ENCODE measurements around the gene GOPC. TPM values are rescaled to one million over a fixed set of nuclear protein-coding genes. Genes with fewer than 3 reads are reported as not detected.

Gene GOPC
- total and polyA plus RNA-seq, 4 donors = 10.5 to 28.4 (median 19.7) TPM

DNA sequence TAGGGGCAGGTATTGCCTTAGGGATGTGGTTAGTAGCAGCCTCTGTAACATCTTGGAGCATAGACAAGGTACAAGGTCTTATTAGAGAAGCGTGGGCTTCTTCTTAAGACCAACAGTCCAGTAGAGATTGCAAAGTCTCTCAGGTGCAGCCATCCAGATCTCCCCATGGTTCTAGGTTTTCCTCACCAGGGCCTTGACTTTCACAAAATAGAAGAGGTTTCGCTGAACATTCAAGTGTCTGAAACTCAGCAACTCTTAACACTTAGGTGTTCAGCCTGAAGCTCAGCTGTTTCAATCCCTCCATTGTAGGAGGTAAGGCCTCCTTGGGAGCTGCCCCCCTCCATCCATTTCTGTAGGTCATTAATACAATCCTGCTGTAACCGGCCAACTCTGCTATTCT, 44.4 kb downstream of the GOPC start:
- intact Hi-C loops (cut with DNase I) = loop anchor here (5.0 kb wide), 1 partner anchor 211 kb away; no protein-coding TSS in a partner anchor
- 59 to 65% methylated on average over 3 of the region's 3 CpGs for WGBS, 2 donors

GRCh38 chr6:117555882-117556498, 46.3 kb downstream of the GOPC start:
- intact Hi-C loops (cut with DNase I) = loop anchor here (2.0 to 5.0 kb wide), 2 partner anchors 107 to 209 kb away; no protein-coding TSS in a partner anchor
- Histone ChIP-seq H3K36me3 (ENCODE audit: control insufficient read depth in 1 of 2, insufficient read depth in 2 of 2, low read length in 1 of 2) (peaks cover 0 to 2% of the 10 kb centered on the region in 2 donors), H3K9me3 (ENCODE audit: control insufficient read depth, low read length) (no peaks in the 10 kb centered on the region), H3K4me1 (ENCODE audit: control insufficient read depth in 1 of 2, insufficient read depth in 2 of 2, low read length in 2 of 2) (no peaks in the 10 kb centered on the region), H3K27ac (ENCODE audit: low read depth in 1 of 2, low read length in 2 of 2) (no peak overlapping the region), H3K4me3 (ENCODE audit: low read length in 2 of 2) (no peak overlapping the region), H3K27me3 (ENCODE audit: control insufficient read depth in 1 of 2, insufficient read depth in 2 of 2, low read length in 1 of 2) (no peaks in the 10 kb centered on the region)
- DNase-seq (no peak), ATAC-seq (ENCODE audit: low FRiP score) (peak; percentile 62)
- 17 to 22% methylated on average over 5 of the region's 5 CpGs for WGBS, 2 donors

More for the DNA sequence above, 44.4 kb downstream of the GOPC start:
- Histone ChIP-seq H3K4me1 (ENCODE audit: control insufficient read depth in 1 of 2, insufficient read depth in 2 of 2, low read length in 2 of 2) (no peaks in the 10 kb centered on the region), H3K36me3 (ENCODE audit: control insufficient read depth in 1 of 2, insufficient read depth in 2 of 2, low read length in 1 of 2) (peaks cover 0 to 2% of the 10 kb centered on the region in 2 donors), H3K27ac (ENCODE audit: low read depth in 1 of 2, low read length in 2 of 2) (no peak overlapping the region), H3K9me3 (ENCODE audit: control insufficient read depth, low read length) (no peaks in the 10 kb centered on the region), H3K27me3 (ENCODE audit: control insufficient read depth in 1 of 2, insufficient read depth in 2 of 2, low read length in 1 of 2) (no peaks in the 10 kb centered on the region), H3K4me3 (ENCODE audit: low read length in 2 of 2) (no peak overlapping the region)
- ATAC-seq (ENCODE audit: low FRiP score) (no peak), DNase-seq (no peak)

GRCh38 chr6:117555262-117555849, 47.0 kb downstream of the GOPC start:
- no peak for ATAC-seq (ENCODE audit: low FRiP score)
- intact Hi-C loops (cut with DNase I) = loop anchor here (2.0 to 5.0 kb wide), 2 partner anchors 107 to 208 kb away; no protein-coding TSS in a partner anchor
- Histone ChIP-seq H3K27ac (ENCODE audit: low read depth in 1 of 2, low read length in 2 of 2) (no peak overlapping the region), H3K36me3 (ENCODE audit: control insufficient read depth in 1 of 2, insufficient read depth in 2 of 2, low read length in 1 of 2) (peaks cover 0 to 2% of the 10 kb centered on the region in 2 donors), H3K27me3 (ENCODE audit: control insufficient read depth in 1 of 2, insufficient read depth in 2 of 2, low read length in 1 of 2) (no peaks in the 10 kb centered on the region), H3K4me3 (ENCODE audit: low read length in 2 of 2) (no peak overlapping the region), H3K9me3 (ENCODE audit: control insufficient read depth, low read length) (no peaks in the 10 kb centered on the region), H3K4me1 (ENCODE audit: control insufficient read depth in 1 of 2, insufficient read depth in 2 of 2, low read length in 2 of 2) (no peaks in the 10 kb centered on the region)
- no peak for DNase-seq
- WGBS, 2 donors = 24 to 32% methylated on average over 3 of the region's 3 CpGs

DNA sequence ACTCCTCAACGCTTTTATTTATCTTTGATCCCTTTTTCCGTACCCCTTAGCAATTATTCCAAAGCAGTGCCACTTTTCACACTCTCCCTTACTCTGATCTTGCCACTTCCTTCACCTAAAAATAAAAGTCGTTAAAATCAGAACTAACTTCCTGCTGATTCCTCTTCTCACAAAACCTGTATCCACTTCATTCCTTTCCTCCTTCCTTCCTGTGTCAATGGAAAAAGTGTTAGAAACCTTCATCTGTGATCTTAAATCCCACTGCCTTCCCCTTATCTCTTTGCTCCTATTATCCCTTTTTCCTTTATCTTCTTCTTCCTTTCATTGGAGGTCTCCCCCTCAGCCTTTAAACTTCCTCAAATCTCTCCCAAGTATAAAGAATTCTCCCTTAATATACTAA, 49.2 kb downstream of the GOPC start:
- H3K27ac ChIP-seq (ENCODE audit: low read depth in 1 of 2, low read length in 2 of 2) = no peak overlapping the region
- H3K4me1 ChIP-seq (ENCODE audit: control insufficient read depth in 1 of 2, insufficient read depth in 2 of 2, low read length in 2 of 2) = peaks cover 0 to 2% of the 10 kb centered on the region in 2 donors
- WGBS, 2 donors = 72 to 75% methylated on average over 3 of the region's 3 CpGs
- H3K27me3 ChIP-seq (ENCODE audit: control insufficient read depth in 1 of 2, insufficient read depth in 2 of 2, low read length in 1 of 2) = no peaks in the 10 kb centered on the region
- no peaks in the 10 kb centered on the region for H3K36me3 ChIP-seq (ENCODE audit: control insufficient read depth in 1 of 2, insufficient read depth in 2 of 2, low read length in 1 of 2)
- intact Hi-C loops (cut with DNase I) = loop anchor here in 1 of 2 donors (2.0 kb wide), 1 partner anchor 104 kb away; no protein-coding TSS in a partner anchor
- ATAC-seq (ENCODE audit: low FRiP score) = no peak
- no peak overlapping the region for H3K4me3 ChIP-seq (ENCODE audit: low read length in 2 of 2)
- H3K9me3 ChIP-seq (ENCODE audit: control insufficient read depth, low read length) = no peaks in the 10 kb centered on the region
- DNase-seq = no peak

- Histone ChIP-seq H3K4me1 (ENCODE audit: control insufficient read depth in 1 of 2, insufficient read depth in 2 of 2, low read length in 2 of 2) (peaks cover 0 to 2% of the 10 kb centered on the region in 2 donors), H3K36me3 (ENCODE audit: control insufficient read depth in 1 of 2, insufficient read depth in 2 of 2, low read length in 1 of 2) (no peaks in the 10 kb centered on the region), H3K27me3 (ENCODE audit: control insufficient read depth in 1 of 2, insufficient read depth in 2 of 2, low read length in 1 of 2) (no peaks in the 10 kb centered on the region), H3K27ac (ENCODE audit: low read depth in 1 of 2, low read length in 2 of 2) (no peak overlapping the region), H3K9me3 (ENCODE audit: control insufficient read depth, low read length) (no peaks in the 10 kb centered on the region), H3K4me3 (ENCODE audit: low read length in 2 of 2) (no peak overlapping the region)
- no peak for DNase-seq
- ATAC-seq (ENCODE audit: low FRiP score) = no peak
- intact Hi-C loops (cut with DNase I) = loop anchor here in 1 of 2 donors (2.0 kb wide), 1 partner anchor 104 kb away; no protein-coding TSS in a partner anchor
- 97% methylated on average over 2 of the region's 2 CpGs for WGBS, 2 donors
Observed at GRCh38 chr6:117552618-117553017, 49.7 kb downstream of the GOPC start.

DNA sequence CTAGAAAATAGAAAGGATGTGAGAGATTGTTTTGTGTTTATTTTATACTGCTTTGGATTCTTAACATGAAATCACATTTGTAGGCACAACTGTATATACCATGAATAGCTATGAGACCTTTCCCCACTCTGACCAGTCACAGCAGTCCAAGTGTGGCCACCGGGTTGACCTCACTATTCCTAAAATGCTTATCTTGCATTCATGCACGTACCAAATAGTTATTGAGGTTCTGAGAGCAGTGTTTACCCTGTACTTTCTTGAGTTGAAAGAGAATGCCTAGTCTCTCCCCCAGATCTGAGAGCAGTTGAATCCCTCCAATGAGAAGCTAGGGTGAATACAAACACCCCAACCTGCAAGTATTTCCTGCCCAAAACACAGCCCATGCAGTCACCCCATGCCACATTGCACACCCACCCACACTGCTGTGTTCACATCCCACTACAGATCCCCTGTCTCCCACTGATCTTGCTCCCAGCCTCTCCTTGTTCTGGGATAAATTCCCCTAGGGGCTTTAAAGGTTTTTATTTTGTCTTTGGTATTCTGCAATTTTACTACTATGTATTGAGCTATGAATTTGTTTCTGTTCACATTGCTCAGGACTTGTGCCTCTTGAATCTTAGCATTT, 51.6 kb downstream of the GOPC start:
- Histone ChIP-seq H3K4me3 (ENCODE audit: low read length in 2 of 2) (no peak overlapping the region), H3K9me3 (ENCODE audit: control insufficient read depth, low read length) (no peaks in the 10 kb centered on the region), H3K36me3 (ENCODE audit: control insufficient read depth in 1 of 2, insufficient read depth in 2 of 2, low read length in 1 of 2) (no peaks in the 10 kb centered on the region), H3K27me3 (ENCODE audit: control insufficient read depth in 1 of 2, insufficient read depth in 2 of 2, low read length in 1 of 2) (no peaks in the 10 kb centered on the region), H3K27ac (ENCODE audit: low read depth in 1 of 2, low read length in 2 of 2) (no peak overlapping the region), H3K4me1 (ENCODE audit: control insufficient read depth in 1 of 2, insufficient read depth in 2 of 2, low read length in 2 of 2) (peaks cover 0 to 2% of the 10 kb centered on the region in 2 donors)
- WGBS, 2 donors = 60 to 68% methylated on average over 2 of the region's 2 CpGs
- intact Hi-C loops (cut with DNase I) = no loop called here
- no peak for ATAC-seq (ENCODE audit: low FRiP score)
- no peak for DNase-seq

DNA sequence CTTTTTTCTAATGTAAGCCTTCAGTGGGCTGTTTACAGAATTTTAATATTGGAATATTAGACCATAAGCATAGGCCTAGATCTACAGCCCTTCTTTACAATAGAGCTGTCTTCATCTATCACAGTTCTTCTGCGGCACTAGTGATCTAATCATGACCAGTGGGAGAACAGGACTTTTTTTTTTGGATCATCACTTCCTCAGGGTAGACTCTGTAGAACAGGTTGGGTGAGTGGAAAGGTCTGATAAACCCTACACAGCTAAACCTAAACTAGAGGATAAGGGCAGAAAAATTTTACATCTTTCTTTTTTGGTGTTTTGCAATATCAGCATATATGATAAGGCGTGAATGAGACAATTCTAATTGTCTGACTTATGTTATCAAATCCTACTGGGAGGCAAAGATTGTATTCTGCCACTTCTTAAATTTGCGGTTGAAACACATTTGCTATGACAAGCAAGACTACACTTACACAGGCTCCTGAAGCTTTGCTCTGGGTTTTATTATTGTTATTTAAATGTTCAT, 52.2 kb downstream of the GOPC start:
- WGBS, 2 donors = 96 to 97% methylated on average over 3 of the region's 3 CpGs
- H3K4me1 ChIP-seq (ENCODE audit: control insufficient read depth in 1 of 2, insufficient read depth in 2 of 2, low read length in 2 of 2) = peaks cover 0 to 2% of the 10 kb centered on the region in 2 donors
- peaks cover 0 to 1% of the 10 kb centered on the region in 2 donors for H3K36me3 ChIP-seq (ENCODE audit: control insufficient read depth in 1 of 2, insufficient read depth in 2 of 2, low read length in 1 of 2)
- H3K27ac ChIP-seq (ENCODE audit: low read depth in 1 of 2, low read length in 2 of 2) = no peak overlapping the region
- no peaks in the 10 kb centered on the region for H3K9me3 ChIP-seq (ENCODE audit: control insufficient read depth, low read length)
- DNase-seq = no peak
- intact Hi-C loops (cut with DNase I) = no loop called here
- H3K27me3 ChIP-seq (ENCODE audit: control insufficient read depth in 1 of 2, insufficient read depth in 2 of 2, low read length in 1 of 2) = no peaks in the 10 kb centered on the region
- H3K4me3 ChIP-seq (ENCODE audit: low read length in 2 of 2) = no peak overlapping the region
- no peak for ATAC-seq (ENCODE audit: low FRiP score)

- intact Hi-C loops (cut with DNase I) = loop anchor here in 1 of 2 donors (2.0 kb wide), 1 partner anchor 67 kb away; the partner anchor contains the start of gene DCBLD1
- H3K36me3 ChIP-seq (ENCODE audit: control insufficient read depth in 1 of 2, insufficient read depth in 2 of 2, low read length in 1 of 2) = peaks cover 0 to 3% of the 10 kb centered on the region in 2 donors
- DNase-seq (no peak), ATAC-seq (ENCODE audit: low FRiP score) (no peak)
- H3K9me3 ChIP-seq (ENCODE audit: control insufficient read depth, low read length) = no peaks in the 10 kb centered on the region
- H3K4me1 ChIP-seq (ENCODE audit: control insufficient read depth in 1 of 2, insufficient read depth in 2 of 2, low read length in 2 of 2) = peaks cover 0 to 2% of the 10 kb centered on the region in 2 donors
- H3K27me3 ChIP-seq (ENCODE audit: control insufficient read depth in 1 of 2, insufficient read depth in 2 of 2, low read length in 1 of 2) = no peaks in the 10 kb centered on the region
- H3K27ac ChIP-seq (ENCODE audit: low read depth in 1 of 2, low read length in 2 of 2) = no peak overlapping the region
- no peak overlapping the region for H3K4me3 ChIP-seq (ENCODE audit: low read length in 2 of 2)
- 96 to 98% methylated on average over 4 of the region's 4 CpGs for WGBS, 2 donors
Observed at GRCh38 chr6:117549611-117550010, 52.7 kb downstream of the GOPC start.
